Neutrophil (primary cell): ENCODE measurements around the gene NFIA.

Source experiments
- H3K27ac ChIP-seq: fragments of 200-600 bp; sonication (generic); 2 replicates; pipeline ENCODE4 v1.5.1; 2016; ENCODE audit warnings: mild to moderate bottlenecking, moderate library complexity
- H3K27me3 ChIP-seq: fragments of 200-600 bp; sonication (generic); 2 replicates; pipeline ENCODE4 v1.6.0; 2016; ENCODE audit warnings: mild to moderate bottlenecking
- H3K36me3 ChIP-seq: fragments of 200-600 bp; sonication (generic); 2 replicates; pipeline ENCODE4 v1.5.1; 2017
- H3K4me1 ChIP-seq, 2 experiments: fragments of 200-600 bp in 1 of 2; sonication (generic) in 1 of 2; 1 replicate in 1 of 2; 2 replicates in 1 of 2; pipeline versions ENCODE4 v1.5.1 to v1.6.1; 2013 to 2016; ENCODE audit warnings: low read depth in 1 of 2, low read length in 1 of 2, mild to moderate bottlenecking in 1 of 2, moderate library complexity in 1 of 2; ENCODE audit not compliant: control insufficient read depth in 1 of 2, insufficient read depth in 1 of 2
- H3K4me3 ChIP-seq, 2 experiments: fragments of 200-600 bp in 1 of 2; sonication (generic) in 1 of 2; 1 replicate in 1 of 2; 2 replicates in 1 of 2; pipeline ENCODE4 v1.5.1; 2013 to 2016; ENCODE audit warnings: low read depth in 1 of 2, low read length in 1 of 2, mild to moderate bottlenecking in 1 of 2, moderate library complexity in 1 of 2
- H3K9me3 ChIP-seq: fragments of 200-600 bp; sonication (generic); 2 replicates; pipeline ENCODE4 v1.5.1; 2016
- CTCF ChIP-seq: fragments of 200-600 bp; sonication (generic); IDR thresholded peaks from 2 replicates; pipeline ENCODE4 v1.5.1; 2016; ENCODE audit warnings: antibody characterized with exemption

The NFIA gene

GRCh38 chr1:61047061-61047460 lies 35.3 kb upstream of the NFIA start:
- Histone ChIP-seq H3K4me3 (no peak overlapping the region), H3K36me3 (no peaks in the 10 kb centered on the region), H3K27me3 (peaks cover 61% of the 10 kb centered on the region), H3K4me1 (peaks cover 16 to 23% of the 10 kb centered on the region in 2 experiments), H3K9me3 (no peaks in the 10 kb centered on the region), H3K27ac (no peak overlapping the region)
- no peak for TF ChIP-seq CTCF

- H3K27me3 ChIP-seq = peaks cover 65% of the 10 kb centered on the region
- H3K4me3 ChIP-seq = peak overlapping the region; percentile 58 to 87
- H3K27ac ChIP-seq = no peak overlapping the region
- H3K4me1 ChIP-seq = peaks cover 28 to 34% of the 10 kb centered on the region in 2 experiments
- H3K36me3 ChIP-seq = no peaks in the 10 kb centered on the region
- H3K9me3 ChIP-seq = no peaks in the 10 kb centered on the region
- peak; percentile 89 for TF ChIP-seq CTCF
Measured at GRCh38 chr1:61049850-61050540, 32.4 kb upstream of the NFIA start.

GRCh38 chr1:61050541-61051442 lies 31.6 kb upstream of the NFIA start:
- Histone ChIP-seq H3K9me3 (no peaks in the 10 kb centered on the region), H3K36me3 (no peaks in the 10 kb centered on the region), H3K27me3 (peaks cover 65% of the 10 kb centered on the region), H3K27ac (no peak overlapping the region), H3K4me1 (peaks cover 28 to 34% of the 10 kb centered on the region in 2 experiments), H3K4me3 (peak overlapping the region; percentile 58 to 87)
- no peak for TF ChIP-seq CTCF

GRCh38 chr1:61051443-61051718 lies 31.0 kb upstream of the NFIA start:
- H3K4me1 ChIP-seq = peaks cover 28 to 35% of the 10 kb centered on the region in 2 experiments
- H3K27me3 ChIP-seq = peaks cover 70% of the 10 kb centered on the region
- TF ChIP-seq CTCF = no peak
- H3K27ac ChIP-seq = no peak overlapping the region
- H3K4me3 ChIP-seq = peak overlapping the region; percentile 58 to 87
- no peaks in the 10 kb centered on the region for H3K9me3 ChIP-seq
- no peaks in the 10 kb centered on the region for H3K36me3 ChIP-seq

GRCh38 chr1:61051719-61052394 lies 30.5 kb upstream of the NFIA start:
- Histone ChIP-seq H3K27me3 (peaks cover 74% of the 10 kb centered on the region), H3K9me3 (no peaks in the 10 kb centered on the region), H3K4me1 (peaks cover 31 to 40% of the 10 kb centered on the region in 2 experiments), H3K27ac (no peak overlapping the region), H3K36me3 (no peaks in the 10 kb centered on the region), H3K4me3 (no peak overlapping the region)
- no peak for TF ChIP-seq CTCF
